HEK293 (cell line): Measurements from ENCODE around the gene MATN1.

ENCODE experiments used
- CTCF ChIP-seq: fragments of 450-650 bp; formaldehyde crosslinking; IDR thresholded peaks from 2 replicates; pipeline ENCODE4 v1.5.1; 2016; ENCODE audit warnings: missing biosample characterization, missing genetic modification characterization
- FEZF1 ChIP-seq: fragments of 450-650 bp; formaldehyde crosslinking; IDR thresholded peaks from 2 replicates; pipeline ENCODE4 v1.5.1; 2016; ENCODE audit warnings: missing biosample characterization, missing genetic modification characterization
- YY1 ChIP-seq: fragments of 450-650 bp; formaldehyde crosslinking; IDR thresholded peaks from 2 replicates; pipeline ENCODE4 v1.5.1; 2018; ENCODE audit warnings: missing biosample characterization, missing genetic modification characterization
- ZNF274 ChIP-seq, 2 experiments: fragments of 200-500 bp in 1 of 2; fragments of 450-650 bp in 1 of 2; sonication (Bioruptor generic) in 1 of 2; formaldehyde crosslinking in 1 of 2; IDR thresholded peaks; 2 replicates each; pipeline versions ENCODE4 v1.5.1 to v1.6.1; 2014 to 2016; ENCODE audit warnings: borderline replicate concordance in 1 of 2, inconsistent platforms in 1 of 2, low read length in 1 of 2, missing biosample characterization in 1 of 2, missing genetic modification characterization in 1 of 2
- ZNF514 ChIP-seq: fragments of 450-650 bp; formaldehyde crosslinking; IDR thresholded peaks from 2 replicates; pipeline ENCODE4 v1.5.1; 2016; ENCODE audit warnings: missing biosample characterization, missing genetic modification characterization
- ZNF561 ChIP-seq: fragments of 450-650 bp; IDR thresholded peaks from 2 replicates; pipeline ENCODE4 v1.5.1; 2018; ENCODE audit warnings: missing biosample characterization, missing genetic modification characterization, borderline replicate concordance

- no peak for TF ChIP-seq ZNF561 (tag by site-specific recombination)
- no peak for TF ChIP-seq CTCF (tag by site-specific recombination)
- TF ChIP-seq FEZF1 (tag by site-specific recombination) = no peak
- TF ChIP-seq ZNF274 (IDR thresholded peaks at IDR 0.05; ENCODE audit: low read length) = no peak
- TF ChIP-seq ZNF274 (tag by site-specific recombination; IDR thresholded peaks at IDR 0.05; ENCODE audit: borderline replicate concordance) = no peak
- TF ChIP-seq ZNF514 = no peak
- no peak for TF ChIP-seq YY1 (tag by site-specific recombination)
Measured at GRCh38 chr1:30716646-30717045, 6.7 kb downstream of the MATN1 start.
